ENCODE measurements around the gene DIP2C. TPM values are rescaled to one million over a fixed set of nuclear protein-coding genes. Genes with fewer than 3 reads are reported as not detected.
A peak's percentile ranks its signal among the peaks of the same experiment; 100 is the strongest.

DIP2C gene
- total RNA-seq, 4 donors from 2014 or later, result 13.4 to 32.0 (median 18.4) TPM

DNA sequence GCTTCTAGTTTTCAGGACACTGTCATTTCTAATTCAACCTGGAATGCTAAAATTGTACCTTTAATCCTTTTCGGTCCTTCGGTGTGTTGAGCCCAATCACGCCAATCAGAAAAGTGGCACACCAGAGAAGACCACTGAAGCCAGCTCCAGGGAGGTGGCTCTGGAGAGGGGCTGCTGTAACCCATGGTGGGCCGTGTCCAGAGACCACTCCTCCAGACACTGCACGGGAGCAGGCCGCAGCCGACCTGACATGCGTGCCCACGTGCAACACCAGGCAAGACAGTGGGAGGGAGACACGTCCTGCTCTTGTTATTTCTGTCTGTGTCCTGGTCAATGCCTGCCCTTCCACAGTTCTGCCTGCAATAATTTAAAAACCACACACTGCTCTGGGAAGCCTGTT lies 308.1 kb downstream of the DIP2C start:
- Histone ChIP-seq H3K36me3 (peaks cover 0 to 3% (median 0%) of the 10 kb centered on the region in 4 donors), H3K4me1 (peaks cover 0 to 7% (median 1%) of the 10 kb centered on the region in 4 donors), H3K4me3 (no peak overlapping the region), H3K27me3 (no peaks in the 10 kb centered on the region), H3K27ac (peak overlapping the region in 1 of 4 donors; percentile 40), H3K9me3 (no peaks in the 10 kb centered on the region)
- in situ Hi-C loops (cut with MboI; ENCODE audit: low pct_ligation_motif_present in 1 of 4, low pct_unique_long_range_greater_than_20kb in 1 of 4, low sequenced_read_pairs in 3 of 4), result no loop called here
- intact Hi-C loops (cut with DNase I; ENCODE audit: low total_unique reads), result no loop called here
- no peak for DNase-seq
- TF ChIP-seq POLR2AphosphoS5 (IDR thresholded peaks at IDR 0.05) (no peak), POLR2A (IDR thresholded peaks at IDR 0.05) (no peak), EP300 (IDR thresholded peaks at IDR 0.05; ENCODE audit: low read depth) (no peak), CTCF (IDR thresholded peaks at IDR 0.05) (no peak)
- WGBS, 2 donors (ENCODE audit: low coverage in 1 of 2), result 94% methylated on average over 10 of the region's 10 CpGs; no CpG with 5 or more reads in 1 of the 2 donors

- peak in 1 of 3 donors; percentile 17 for TF ChIP-seq POLR2AphosphoS5 (IDR thresholded peaks at IDR 0.05)
- TF ChIP-seq CTCF (IDR thresholded peaks at IDR 0.05), result no peak
- no peak for TF ChIP-seq POLR2A (IDR thresholded peaks at IDR 0.05)
- TF ChIP-seq EP300 (IDR thresholded peaks at IDR 0.05; ENCODE audit: low read depth), result no peak
- H3K9me3 ChIP-seq, result no peaks in the 10 kb centered on the region
- no peak overlapping the region for H3K4me3 ChIP-seq
- peaks cover 0 to 3% (median 0%) of the 10 kb centered on the region in 4 donors for H3K36me3 ChIP-seq
- in situ Hi-C loops (cut with MboI; ENCODE audit: low pct_ligation_motif_present in 1 of 4, low pct_unique_long_range_greater_than_20kb in 1 of 4, low sequenced_read_pairs in 3 of 4), result no loop called here
- intact Hi-C loops (cut with DNase I; ENCODE audit: low total_unique reads), result no loop called here
- peak overlapping the region in 3 of 4 donors; percentile 40 to 59 (median 46) for H3K27ac ChIP-seq
- no peaks in the 10 kb centered on the region for H3K27me3 ChIP-seq
- no peak for DNase-seq
- H3K4me1 ChIP-seq, result peaks cover 0 to 7% (median 1%) of the 10 kb centered on the region in 4 donors
- WGBS, 2 donors (ENCODE audit: low coverage in 1 of 2), result 79 to 91% methylated on average over 15 to 17 of the region's 17 CpGs
Observed at GRCh38 chr10:380313-380940, 309.0 kb downstream of the DIP2C start.

DNA sequence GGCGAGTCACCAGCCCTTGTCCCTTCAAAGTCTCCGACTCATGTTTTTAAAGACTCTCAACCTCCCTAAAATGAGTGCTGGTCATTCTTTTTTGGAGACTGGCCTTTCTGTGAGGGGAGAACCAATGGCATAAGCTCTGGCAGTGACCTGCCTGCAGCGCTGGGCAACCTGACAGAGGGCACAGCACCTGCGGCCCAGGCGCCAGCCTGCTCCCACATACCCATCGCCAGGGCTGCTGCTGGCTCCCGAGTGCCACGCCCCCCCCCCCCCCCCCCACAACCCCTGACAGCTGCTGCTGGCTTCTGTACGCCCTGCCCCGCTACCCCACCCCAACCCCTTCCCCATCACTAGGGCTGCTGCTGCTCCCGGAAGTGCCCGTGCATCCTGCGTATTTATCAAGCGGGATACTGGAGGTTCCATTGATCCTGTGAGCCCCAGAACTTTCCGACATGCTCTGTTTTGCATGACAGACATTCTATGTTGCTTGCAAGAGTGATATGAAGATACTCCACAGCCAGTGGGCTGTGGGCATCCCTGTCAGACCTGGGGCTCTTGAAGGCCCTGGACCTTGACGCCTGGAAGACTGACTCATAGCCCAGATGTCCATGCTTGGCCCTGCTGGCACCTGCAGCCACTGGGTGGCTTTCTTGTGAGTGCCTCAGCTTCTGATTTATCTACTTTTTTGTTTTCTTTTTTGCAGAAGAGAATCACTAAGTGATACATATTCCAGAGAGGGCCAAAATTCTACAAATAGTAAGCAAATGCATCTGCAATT lies 310.4 kb downstream of the DIP2C start:
- intact Hi-C loops (cut with DNase I; ENCODE audit: low total_unique reads) (no loop called here), in situ Hi-C loops (cut with MboI; ENCODE audit: low pct_ligation_motif_present in 1 of 4, low pct_unique_long_range_greater_than_20kb in 1 of 4, low sequenced_read_pairs in 3 of 4) (no loop called here)
- WGBS, 2 donors (ENCODE audit: low coverage in 1 of 2), result 90 to 93% methylated on average over 3 to 15 of the region's 16 CpGs
- H3K36me3 ChIP-seq, result peaks cover 0 to 3% (median 0%) of the 10 kb centered on the region in 4 donors
- H3K27me3 ChIP-seq, result no peaks in the 10 kb centered on the region
- H3K4me3 ChIP-seq, result no peak overlapping the region
- no peak for DNase-seq
- TF ChIP-seq POLR2A (IDR thresholded peaks at IDR 0.05) (no peak), CTCF (IDR thresholded peaks at IDR 0.05) (no peak)
- H3K4me1 ChIP-seq, result peaks cover 0 to 7% (median 3%) of the 10 kb centered on the region in 4 donors
- H3K9me3 ChIP-seq, result no peaks in the 10 kb centered on the region
- H3K27ac ChIP-seq, result no peak overlapping the region

GRCh38 chr10:378230-378929 lies 311.1 kb downstream of the DIP2C start:
- TF ChIP-seq EP300 (IDR thresholded peaks at IDR 0.05; ENCODE audit: low read depth), result no peak
- TF ChIP-seq CTCF (IDR thresholded peaks at IDR 0.05), result no peak
- TF ChIP-seq POLR2AphosphoS5 (IDR thresholded peaks at IDR 0.05), result no peak
- no peak for TF ChIP-seq POLR2A (IDR thresholded peaks at IDR 0.05)
- intact Hi-C loops (cut with DNase I; ENCODE audit: low total_unique reads), result no loop called here
- Histone ChIP-seq H3K4me1 (peaks cover 0 to 8% (median 7%) of the 10 kb centered on the region in 4 donors), H3K27ac (no peak overlapping the region), H3K36me3 (peaks cover 0 to 3% (median 0%) of the 10 kb centered on the region in 4 donors), H3K9me3 (no peaks in the 10 kb centered on the region), H3K27me3 (no peaks in the 10 kb centered on the region), H3K4me3 (no peak overlapping the region)
- DNase-seq, result no peak
- in situ Hi-C loops (cut with MboI; ENCODE audit: low pct_ligation_motif_present in 1 of 4, low pct_unique_long_range_greater_than_20kb in 1 of 4, low sequenced_read_pairs in 3 of 4), result no loop called here
- WGBS, 2 donors (ENCODE audit: low coverage in 1 of 2), result 93% methylated on average over 13 to 14 of the region's 14 CpGs

All from transverse colon (tissue), 4 donors.